Trophoblast cell (in vitro differentiated cells and primary cell): ENCODE measurements around the gene P4HB.

Source experiments
- DNase-seq, 2 donors: peaks; one replicate each; pipeline ENCODE4 v3.0.0-alpha.2; 2016
- H2AFZ ChIP-seq: 2 replicates; pipeline ENCODE4 v1.6.1; 2013; ENCODE audit warnings: low read length, moderate library complexity, mild to moderate bottlenecking; ENCODE audit not compliant: insufficient read depth, poor library complexity
- H2AK5ac ChIP-seq: 2 replicates; pipeline ENCODE4 v1.6.1; 2013; ENCODE audit warnings: mild to moderate bottlenecking, low read length
- H2BK120ac ChIP-seq: 2 replicates; pipeline ENCODE4 v1.6.1; 2013; ENCODE audit warnings: low read length, mild to moderate bottlenecking, moderate library complexity; ENCODE audit not compliant: insufficient read depth, poor library complexity
- H2BK12ac ChIP-seq: 2 replicates; pipeline ENCODE4 v1.6.1; 2013; ENCODE audit warnings: mild to moderate bottlenecking, low read length, moderate library complexity
- H2BK5ac ChIP-seq: 2 replicates; pipeline ENCODE4 v1.6.1; 2013; ENCODE audit warnings: low read length, low read depth, moderate library complexity, mild to moderate bottlenecking; ENCODE audit not compliant: poor library complexity
- H3K14ac ChIP-seq: 2 replicates; pipeline ENCODE4 v1.6.1; 2013; ENCODE audit warnings: mild to moderate bottlenecking, low read length
- H3K18ac ChIP-seq: 2 replicates; pipeline ENCODE4 v1.6.1; 2013; ENCODE audit warnings: mild to moderate bottlenecking, low read length
- H3K23ac ChIP-seq: 2 replicates; pipeline ENCODE4 v1.6.1; 2013; ENCODE audit warnings: low read length
- H3K27ac ChIP-seq: 2 replicates; pipeline ENCODE4 v1.5.1; 2013; ENCODE audit warnings: low read depth, mild to moderate bottlenecking, inconsistent platforms, low read length, moderate library complexity
- H3K27me3 ChIP-seq: 2 replicates; pipeline ENCODE4 v1.6.1; 2013; ENCODE audit warnings: inconsistent platforms, mild to moderate bottlenecking, low read length, moderate library complexity; ENCODE audit not compliant: insufficient read depth
- H3K36me3 ChIP-seq, 2 experiments: 1 replicate in 1 of 2; 2 replicates in 1 of 2; pipeline ENCODE4 v1.6.1; 2013; ENCODE audit warnings: low read length in 2 of 2, mild to moderate bottlenecking in 2 of 2, moderate library complexity in 1 of 2; ENCODE audit not compliant: insufficient read depth in 2 of 2, control insufficient read depth in 1 of 2
- H3K4ac ChIP-seq: 2 replicates; pipeline ENCODE4 v1.6.1; 2013; ENCODE audit warnings: low read depth, mild to moderate bottlenecking, low read length, moderate library complexity
- H3K4me1 ChIP-seq, 2 experiments: 1 replicate in 1 of 2; 2 replicates in 1 of 2; pipeline ENCODE4 v1.6.1; 2013; ENCODE audit warnings: low read length in 2 of 2, mild to moderate bottlenecking in 2 of 2, moderate library complexity in 1 of 2; ENCODE audit not compliant: insufficient read depth in 2 of 2, control insufficient read depth in 1 of 2
- H3K4me2 ChIP-seq: 2 replicates; pipeline ENCODE4 v1.6.1; 2013; ENCODE audit warnings: inconsistent platforms, mild to moderate bottlenecking, low read length, moderate library complexity
- H3K4me3 ChIP-seq: 2 replicates; pipeline ENCODE4 v1.5.1; 2013; ENCODE audit warnings: mild to moderate bottlenecking, low read depth, low read length, inconsistent platforms
- H3K79me1 ChIP-seq: one replicate; pipeline ENCODE4 v1.6.1; 2013; ENCODE audit warnings: low read length
- H3K79me2 ChIP-seq: 2 replicates; pipeline ENCODE4 v1.6.1; 2013; ENCODE audit warnings: low read length, mild to moderate bottlenecking; ENCODE audit not compliant: control insufficient read depth, insufficient read depth, poor library complexity
- H3K9ac ChIP-seq: 2 replicates; pipeline ENCODE4 v1.6.1; 2013; ENCODE audit warnings: mild to moderate bottlenecking, low read length
- H3K9me3 ChIP-seq: 2 replicates; pipeline ENCODE4 v1.6.1; 2013; ENCODE audit warnings: low read depth, mild to moderate bottlenecking, control low read depth, inconsistent platforms, low read length; ENCODE audit not compliant: insufficient read depth
- H4K12ac ChIP-seq: 2 replicates; pipeline ENCODE4 v1.6.1; 2013; ENCODE audit warnings: low read depth, mild to moderate bottlenecking, low read length, moderate library complexity
- H4K8ac ChIP-seq: 2 replicates; pipeline ENCODE4 v1.6.1; 2013; ENCODE audit warnings: low read depth, mild to moderate bottlenecking, low read length, moderate library complexity
- H4K91ac ChIP-seq: one replicate; pipeline ENCODE4 v1.6.1; 2013; ENCODE audit warnings: low read depth, mild to moderate bottlenecking, low read length, moderate library complexity
- WGBS: extraction: QIAGEN DNeasy Blood & Tissue Kit; methylation state at CpG from one replicate; pipeline ENCODE4 v1.1.7; 2013; ENCODE audit warnings: missing lambda C conversion rate; ENCODE audit not compliant: insufficient read length, insufficient coverage; ENCODE audit errors: extremely low coverage; 5-methylcytosine and 5-hydroxymethylcytosine counted together

The P4HB gene

GRCh38 chr17:81906476-81907218 lies 46.3 kb upstream of the P4HB start:
- H3K4me1 ChIP-seq, result peaks cover 9 to 19% of the 10 kb centered on the region in 2 experiments
- WGBS, result no CpG with 5 or more reads among the region's 15 CpGs
- H3K4me3 ChIP-seq, result no peak overlapping the region

GRCh38 chr17:81905993-81906392 lies 45.7 kb upstream of the P4HB start:
- Histone ChIP-seq H2BK5ac (no peak overlapping the region), H3K4me1 (peaks cover 9 to 23% of the 10 kb centered on the region in 2 experiments), H3K79me1 (peaks cover 6% of the 10 kb centered on the region), H3K79me2 (peaks cover 4% of the 10 kb centered on the region), H3K14ac (no peak overlapping the region), H4K8ac (no peak overlapping the region), H2BK12ac (no peak overlapping the region), H3K18ac (no peak overlapping the region), H2BK120ac (no peak overlapping the region), H4K12ac (no peak overlapping the region), H2AFZ (no peak overlapping the region), H3K27me3 (peaks cover 5% of the 10 kb centered on the region), H3K4me2 (no peak overlapping the region), H3K4ac (no peak overlapping the region), H3K23ac (no peak overlapping the region), H3K27ac (no peak overlapping the region), H2AK5ac (no peak overlapping the region), H3K9ac (no peak overlapping the region), H4K91ac (no peak overlapping the region), H3K4me3 (no peak overlapping the region), H3K36me3 (peaks cover 57 to 65% of the 10 kb centered on the region in 2 experiments), H3K9me3 (peaks cover 3% of the 10 kb centered on the region)
- no peak for DNase-seq
- WGBS, result no CpG with 5 or more reads among the region's 10 CpGs

More at GRCh38 chr17:81906476-81907218, 46.3 kb upstream of the P4HB start:
- Histone ChIP-seq H3K4me2 (no peak overlapping the region), H3K4ac (no peak overlapping the region), H3K18ac (no peak overlapping the region), H4K12ac (no peak overlapping the region), H3K27me3 (peaks cover 5% of the 10 kb centered on the region), H3K23ac (no peak overlapping the region), H3K79me2 (peaks cover 4% of the 10 kb centered on the region), H3K9ac (no peak overlapping the region), H3K14ac (no peak overlapping the region), H4K91ac (no peak overlapping the region), H2BK120ac (no peak overlapping the region), H2BK5ac (no peak overlapping the region), H3K36me3 (peaks cover 57 to 65% of the 10 kb centered on the region in 2 experiments), H2AFZ (no peak overlapping the region), H3K27ac (no peak overlapping the region), H2BK12ac (no peak overlapping the region), H3K79me1 (peaks cover 6% of the 10 kb centered on the region), H4K8ac (no peak overlapping the region), H2AK5ac (no peak overlapping the region), H3K9me3 (peaks cover 3% of the 10 kb centered on the region)
- DNase-seq, result no peak

- Histone ChIP-seq H3K14ac (no peak overlapping the region), H2BK5ac (no peak overlapping the region), H4K91ac (no peak overlapping the region), H3K23ac (no peak overlapping the region), H4K12ac (no peak overlapping the region), H3K27ac (no peak overlapping the region), H3K79me1 (peaks cover 5% of the 10 kb centered on the region), H3K4me2 (no peak overlapping the region), H3K79me2 (peaks cover 1% of the 10 kb centered on the region), H2BK120ac (no peak overlapping the region), H3K4ac (no peak overlapping the region), H2BK12ac (no peak overlapping the region), H2AK5ac (no peak overlapping the region), H3K36me3 (peaks cover 59 to 66% of the 10 kb centered on the region in 2 experiments), H3K18ac (no peak overlapping the region), H3K4me1 (peaks cover 9 to 23% of the 10 kb centered on the region in 2 experiments), H3K27me3 (peaks cover 5% of the 10 kb centered on the region), H3K4me3 (no peak overlapping the region), H4K8ac (no peak overlapping the region), H3K9me3 (peaks cover 3% of the 10 kb centered on the region), H3K9ac (no peak overlapping the region), H2AFZ (no peak overlapping the region)
- WGBS, result no CpG with 5 or more reads among the region's 16 CpGs
- DNase-seq, result no peak
These were observed 45.1 kb upstream of the P4HB start for GRCh38 chr17:81905424-81905875.

- no peak overlapping the region for H4K91ac ChIP-seq
- H3K4me1 ChIP-seq, result peaks cover 3 to 17% of the 10 kb centered on the region in 2 experiments
- peaks cover 5% of the 10 kb centered on the region for H3K79me1 ChIP-seq
- H3K9me3 ChIP-seq, result peaks cover 3% of the 10 kb centered on the region
- no peak overlapping the region for H4K8ac ChIP-seq
- no peak overlapping the region for H3K4ac ChIP-seq
- no peak overlapping the region for H3K4me2 ChIP-seq
- no peak overlapping the region for H3K14ac ChIP-seq
- peaks cover 62 to 71% of the 10 kb centered on the region in 2 experiments for H3K36me3 ChIP-seq
- H3K23ac ChIP-seq, result no peak overlapping the region
- no peak overlapping the region for H2BK12ac ChIP-seq
- H2BK120ac ChIP-seq, result no peak overlapping the region
- DNase-seq, result no peak
- no peak overlapping the region for H2AK5ac ChIP-seq
- no peak overlapping the region for H2AFZ ChIP-seq
- H3K4me3 ChIP-seq, result no peak overlapping the region
- H3K79me2 ChIP-seq, result no peaks in the 10 kb centered on the region
- no CpG with 5 or more reads among the region's 28 CpGs for WGBS
- no peak overlapping the region for H3K27ac ChIP-seq
- no peak overlapping the region for H2BK5ac ChIP-seq
- H4K12ac ChIP-seq, result no peak overlapping the region
- H3K9ac ChIP-seq, result no peak overlapping the region
- H3K27me3 ChIP-seq, result peaks cover 5% of the 10 kb centered on the region
- H3K18ac ChIP-seq, result no peak overlapping the region
These were observed 44.5 kb upstream of the P4HB start for GRCh38 chr17:81904600-81905423.
